K562 (cell line): ENCODE results near the gene PGGHG. TPM values are rescaled to one million over a fixed set of nuclear protein-coding genes. Genes with fewer than 3 reads are reported as not detected.

ENCODE experiments used
- CSDE1 ChIP-seq, 2 experiments: fragments of 450-650 bp; IDR thresholded peaks; 2 replicates each; pipeline ENCODE4 v1.6.1; 2016; ENCODE audit warnings: mild to moderate bottlenecking in 1 of 2
- FOXA3 ChIP-seq, 2 experiments: fragments of 450-650 bp in 1 of 2; sonication (generic) in 1 of 2; formaldehyde crosslinking; IDR thresholded peaks in 1 of 2; conservative IDR thresholded peaks in 1 of 2; 2 replicates each; pipeline versions ENCODE4 v1.4.0 to v1.8.0; 2020 to 2022; ENCODE audit warnings: mild to moderate bottlenecking in 2 of 2, missing genetic modification reagents in 1 of 2
- ILF3 ChIP-seq: fragments of 450-650 bp; IDR thresholded peaks from 2 replicates; pipeline ENCODE4 v1.6.1; 2018; ENCODE audit warnings: antibody characterized with exemption, mild to moderate bottlenecking, moderate library complexity, borderline replicate concordance
- NR2C2 ChIP-seq, 2 experiments: fragments of 200-800 bp in 1 of 2; sonication (Bioruptor generic) in 1 of 2; sonication (generic) in 1 of 2; formaldehyde crosslinking in 1 of 2; IDR thresholded peaks; 2 replicates each; pipeline versions ENCODE4 v1.6.1 to v1.8.0; 2016 to 2022; ENCODE audit warnings: mild to moderate bottlenecking in 1 of 2, missing compliant biosample characterization in 1 of 2, missing genetic modification characterization in 1 of 2, missing genetic modification reagents in 1 of 2
- ZNF274 ChIP-seq: IDR thresholded peaks from 2 replicates; pipeline ENCODE4 v1.6.1; 2011; ENCODE audit warnings: low read depth, mild to moderate bottlenecking, low read length, moderate library complexity, borderline replicate concordance
- ZNF41 ChIP-seq: fragments of 250-450 bp; sonication (Bioruptor Pico); conservative IDR thresholded peaks from 2 replicates; pipeline ENCODE4 v1.4.0; 2020; ENCODE audit warnings: mild to moderate bottlenecking
- polyA plus RNA-seq, 8 experiments: library from polyadenylated mRNA; depleted of rRNA in 4 of 8; stranded (reverse) in 5 of 8; unstranded in 3 of 8; fragments of >200 nt; fragmentation: Nextera tagmentation in 2 of 8; fragmentation: Illumina TruSeq in 1 of 8; extraction: Ambion mirVana in 2 of 8; extraction: Trizol in 1 of 8; gene quantifications; 2 replicates each; pipeline versions ENCODE4 v1.2.1 to v1.2.3, GENCODE V29; 2011 to 2014; ENCODE audit warnings: inconsistent platforms in 1 of 8, missing spikeins in 1 of 8
- total RNA-seq, 7 experiments: library from RNA; depleted of rRNA in 6 of 7; stranded (reverse); fragments of >200 nt in 6 of 7; fragmentation: Illumina TruSeq in 2 of 7; extraction: Trizol in 2 of 7; gene quantifications; 2 replicates each; pipeline versions ENCODE4 v1.2.1 to v1.2.3, GENCODE V29; 2011 to 2021; ENCODE audit warnings: low replicate concordance in 1 of 7
- TF ChIP-seq, protein P1 (sequence below), 3 experiments: fragments of 200-800 bp in 1 of 3; sonication (Bioruptor generic) in 1 of 3; sonication (generic) in 1 of 3; formaldehyde crosslinking in 1 of 3; IDR thresholded peaks; 2 replicates each; pipeline versions ENCODE4 v1.6.1 to v1.8.0; 2016 to 2022; ENCODE audit warnings: mild to moderate bottlenecking in 2 of 3, missing compliant biosample characterization in 2 of 3, missing genetic modification characterization in 2 of 3, missing genetic modification reagents in 1 of 3
- TF ChIP-seq, protein P2 (sequence below): fragments of 450-650 bp; IDR thresholded peaks from 2 replicates; pipeline ENCODE4 v1.6.1; 2016; ENCODE audit warnings: mild to moderate bottlenecking, moderate library complexity
- TF ChIP-seq, protein P3 (sequence below), 2 experiments: fragments of 200-800 bp in 1 of 2; sonication (Bioruptor generic) in 1 of 2; sonication (generic) in 1 of 2; formaldehyde crosslinking in 1 of 2; IDR thresholded peaks in 1 of 2; conservative IDR thresholded peaks in 1 of 2; 2 replicates each; pipeline versions ENCODE4 v1.5.0 to v1.6.1; 2016 to 2020; ENCODE audit warnings: missing compliant biosample characterization in 1 of 2, missing genetic modification characterization in 1 of 2, missing genetic modification reagents in 1 of 2

The PGGHG gene
- total and polyA plus RNA-seq, 9 of the 15 experiments (the other 6 are each of a cell fraction or from before 2014, with no cell fraction given) = 0.38 to 85.1 (median 18.1) TPM

DNA sequence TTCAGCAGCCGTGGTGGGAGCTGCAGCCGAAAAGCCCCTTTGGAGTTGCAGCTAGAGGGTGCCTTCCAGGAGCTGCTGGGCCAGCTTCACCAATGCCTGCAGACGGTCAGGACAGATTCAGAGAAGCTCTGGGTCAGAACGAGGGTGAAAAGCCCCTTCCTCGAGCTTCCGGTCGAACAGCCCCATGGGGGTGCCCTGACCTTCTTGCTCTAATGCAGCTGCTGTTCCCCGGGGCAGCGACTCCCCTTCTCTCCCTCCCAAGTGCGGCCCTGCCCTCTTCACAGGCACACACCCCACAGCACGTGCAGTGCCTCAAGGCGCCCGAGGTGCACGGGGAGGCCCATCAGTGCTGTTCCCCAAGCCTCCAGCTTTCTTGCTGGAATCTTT, 41.4 kb downstream of the PGGHG start (continued):
- no peak for TF ChIP-seq ZNF274
- TF ChIP-seq, protein P1, sequence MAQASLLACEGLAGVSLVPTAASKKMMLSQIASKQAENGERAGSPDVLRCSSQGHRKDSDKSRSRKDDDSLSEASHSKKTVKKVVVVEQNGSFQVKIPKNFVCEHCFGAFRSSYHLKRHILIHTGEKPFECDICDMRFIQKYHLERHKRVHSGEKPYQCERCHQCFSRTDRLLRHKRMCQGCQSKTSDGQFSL (CRISPR knock-in tag; IDR thresholded peaks at IDR 0.05) = no peak
- TF ChIP-seq, protein P1 (tag; IDR thresholded peaks at IDR 0.05) = no peak
- no peak for TF ChIP-seq ZNF41 (CRISPR knock-in tag)
- TF ChIP-seq, protein P2, sequence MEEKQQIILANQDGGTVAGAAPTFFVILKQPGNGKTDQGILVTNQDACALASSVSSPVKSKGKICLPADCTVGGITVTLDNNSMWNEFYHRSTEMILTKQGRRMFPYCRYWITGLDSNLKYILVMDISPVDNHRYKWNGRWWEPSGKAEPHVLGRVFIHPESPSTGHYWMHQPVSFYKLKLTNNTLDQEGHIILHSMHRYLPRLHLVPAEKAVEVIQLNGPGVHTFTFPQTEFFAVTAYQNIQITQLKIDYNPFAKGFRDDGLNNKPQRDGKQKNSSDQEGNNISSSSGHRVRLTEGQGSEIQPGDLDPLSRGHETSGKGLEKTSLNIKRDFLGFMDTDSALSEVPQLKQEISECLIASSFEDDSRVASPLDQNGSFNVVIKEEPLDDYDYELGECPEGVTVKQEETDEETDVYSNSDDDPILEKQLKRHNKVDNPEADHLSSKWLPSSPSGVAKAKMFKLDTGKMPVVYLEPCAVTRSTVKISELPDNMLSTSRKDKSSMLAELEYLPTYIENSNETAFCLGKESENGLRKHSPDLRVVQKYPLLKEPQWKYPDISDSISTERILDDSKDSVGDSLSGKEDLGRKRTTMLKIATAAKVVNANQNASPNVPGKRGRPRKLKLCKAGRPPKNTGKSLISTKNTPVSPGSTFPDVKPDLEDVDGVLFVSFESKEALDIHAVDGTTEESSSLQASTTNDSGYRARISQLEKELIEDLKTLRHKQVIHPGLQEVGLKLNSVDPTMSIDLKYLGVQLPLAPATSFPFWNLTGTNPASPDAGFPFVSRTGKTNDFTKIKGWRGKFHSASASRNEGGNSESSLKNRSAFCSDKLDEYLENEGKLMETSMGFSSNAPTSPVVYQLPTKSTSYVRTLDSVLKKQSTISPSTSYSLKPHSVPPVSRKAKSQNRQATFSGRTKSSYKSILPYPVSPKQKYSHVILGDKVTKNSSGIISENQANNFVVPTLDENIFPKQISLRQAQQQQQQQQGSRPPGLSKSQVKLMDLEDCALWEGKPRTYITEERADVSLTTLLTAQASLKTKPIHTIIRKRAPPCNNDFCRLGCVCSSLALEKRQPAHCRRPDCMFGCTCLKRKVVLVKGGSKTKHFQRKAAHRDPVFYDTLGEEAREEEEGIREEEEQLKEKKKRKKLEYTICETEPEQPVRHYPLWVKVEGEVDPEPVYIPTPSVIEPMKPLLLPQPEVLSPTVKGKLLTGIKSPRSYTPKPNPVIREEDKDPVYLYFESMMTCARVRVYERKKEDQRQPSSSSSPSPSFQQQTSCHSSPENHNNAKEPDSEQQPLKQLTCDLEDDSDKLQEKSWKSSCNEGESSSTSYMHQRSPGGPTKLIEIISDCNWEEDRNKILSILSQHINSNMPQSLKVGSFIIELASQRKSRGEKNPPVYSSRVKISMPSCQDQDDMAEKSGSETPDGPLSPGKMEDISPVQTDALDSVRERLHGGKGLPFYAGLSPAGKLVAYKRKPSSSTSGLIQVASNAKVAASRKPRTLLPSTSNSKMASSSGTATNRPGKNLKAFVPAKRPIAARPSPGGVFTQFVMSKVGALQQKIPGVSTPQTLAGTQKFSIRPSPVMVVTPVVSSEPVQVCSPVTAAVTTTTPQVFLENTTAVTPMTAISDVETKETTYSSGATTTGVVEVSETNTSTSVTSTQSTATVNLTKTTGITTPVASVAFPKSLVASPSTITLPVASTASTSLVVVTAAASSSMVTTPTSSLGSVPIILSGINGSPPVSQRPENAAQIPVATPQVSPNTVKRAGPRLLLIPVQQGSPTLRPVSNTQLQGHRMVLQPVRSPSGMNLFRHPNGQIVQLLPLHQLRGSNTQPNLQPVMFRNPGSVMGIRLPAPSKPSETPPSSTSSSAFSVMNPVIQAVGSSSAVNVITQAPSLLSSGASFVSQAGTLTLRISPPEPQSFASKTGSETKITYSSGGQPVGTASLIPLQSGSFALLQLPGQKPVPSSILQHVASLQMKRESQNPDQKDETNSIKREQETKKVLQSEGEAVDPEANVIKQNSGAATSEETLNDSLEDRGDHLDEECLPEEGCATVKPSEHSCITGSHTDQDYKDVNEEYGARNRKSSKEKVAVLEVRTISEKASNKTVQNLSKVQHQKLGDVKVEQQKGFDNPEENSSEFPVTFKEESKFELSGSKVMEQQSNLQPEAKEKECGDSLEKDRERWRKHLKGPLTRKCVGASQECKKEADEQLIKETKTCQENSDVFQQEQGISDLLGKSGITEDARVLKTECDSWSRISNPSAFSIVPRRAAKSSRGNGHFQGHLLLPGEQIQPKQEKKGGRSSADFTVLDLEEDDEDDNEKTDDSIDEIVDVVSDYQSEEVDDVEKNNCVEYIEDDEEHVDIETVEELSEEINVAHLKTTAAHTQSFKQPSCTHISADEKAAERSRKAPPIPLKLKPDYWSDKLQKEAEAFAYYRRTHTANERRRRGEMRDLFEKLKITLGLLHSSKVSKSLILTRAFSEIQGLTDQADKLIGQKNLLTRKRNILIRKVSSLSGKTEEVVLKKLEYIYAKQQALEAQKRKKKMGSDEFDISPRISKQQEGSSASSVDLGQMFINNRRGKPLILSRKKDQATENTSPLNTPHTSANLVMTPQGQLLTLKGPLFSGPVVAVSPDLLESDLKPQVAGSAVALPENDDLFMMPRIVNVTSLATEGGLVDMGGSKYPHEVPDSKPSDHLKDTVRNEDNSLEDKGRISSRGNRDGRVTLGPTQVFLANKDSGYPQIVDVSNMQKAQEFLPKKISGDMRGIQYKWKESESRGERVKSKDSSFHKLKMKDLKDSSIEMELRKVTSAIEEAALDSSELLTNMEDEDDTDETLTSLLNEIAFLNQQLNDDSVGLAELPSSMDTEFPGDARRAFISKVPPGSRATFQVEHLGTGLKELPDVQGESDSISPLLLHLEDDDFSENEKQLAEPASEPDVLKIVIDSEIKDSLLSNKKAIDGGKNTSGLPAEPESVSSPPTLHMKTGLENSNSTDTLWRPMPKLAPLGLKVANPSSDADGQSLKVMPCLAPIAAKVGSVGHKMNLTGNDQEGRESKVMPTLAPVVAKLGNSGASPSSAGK = peak; percentile 82
- no peak for TF ChIP-seq NR2C2 (CRISPR knock-in tag; IDR thresholded peaks at IDR 0.05)
- no peak for TF ChIP-seq NR2C2 (tag; IDR thresholded peaks at IDR 0.05)
- no peak for TF ChIP-seq CSDE1 (IDR thresholded peaks at IDR 0.05)
- TF ChIP-seq, protein P3, sequence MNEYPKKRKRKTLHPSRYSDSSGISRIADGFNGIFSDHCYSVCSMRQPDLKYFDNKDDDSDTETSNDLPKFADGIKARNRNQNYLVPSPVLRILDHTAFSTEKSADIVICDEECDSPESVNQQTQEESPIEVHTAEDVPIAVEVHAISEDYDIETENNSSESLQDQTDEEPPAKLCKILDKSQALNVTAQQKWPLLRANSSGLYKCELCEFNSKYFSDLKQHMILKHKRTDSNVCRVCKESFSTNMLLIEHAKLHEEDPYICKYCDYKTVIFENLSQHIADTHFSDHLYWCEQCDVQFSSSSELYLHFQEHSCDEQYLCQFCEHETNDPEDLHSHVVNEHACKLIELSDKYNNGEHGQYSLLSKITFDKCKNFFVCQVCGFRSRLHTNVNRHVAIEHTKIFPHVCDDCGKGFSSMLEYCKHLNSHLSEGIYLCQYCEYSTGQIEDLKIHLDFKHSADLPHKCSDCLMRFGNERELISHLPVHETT (CRISPR knock-in tag; conservative IDR thresholded peaks at IDR 0.05 in 1 of 2, IDR thresholded peaks at IDR 0.05 in 1 of 2) = no peak
- TF ChIP-seq FOXA3 (CRISPR knock-in tag; conservative IDR thresholded peaks at IDR 0.05 in 1 of 2, IDR thresholded peaks at IDR 0.05 in 1 of 2) = no peak
- no peak for TF ChIP-seq ILF3
